HUES6 (cell line): ENCODE measurements around the gene RBPMS2.
A peak's percentile ranks its signal among the peaks of the same experiment; 100 is the strongest.
"Not testable (repeated sequence)": the region's sequence is repeated elsewhere in the genome, so short reads cannot be mapped to it uniquely, and the experiment has no call there.

Experiments used
- H3K27ac ChIP-seq: 2 replicates; pipeline ENCODE4 v1.7.0; 2013; ENCODE audit warnings: low read depth, mild to moderate bottlenecking, low read length, inconsistent platforms
- H3K27me3 ChIP-seq: 2 replicates; pipeline ENCODE4 v1.6.1; 2013; ENCODE audit warnings: low read length; ENCODE audit not compliant: control insufficient read depth, insufficient read depth
- H3K36me3 ChIP-seq: 2 replicates; pipeline ENCODE4 v1.6.1; 2013; ENCODE audit warnings: low read length; ENCODE audit not compliant: control insufficient read depth, insufficient read depth
- H3K4me1 ChIP-seq: 2 replicates; pipeline ENCODE4 v1.6.1; 2013; ENCODE audit warnings: low read length; ENCODE audit not compliant: control insufficient read depth, insufficient read depth
- H3K4me3 ChIP-seq: 2 replicates; pipeline ENCODE4 v1.5.1; 2013; ENCODE audit warnings: low read depth, low read length
- H3K9ac ChIP-seq: one replicate; pipeline ENCODE4 v1.6.1; 2013; ENCODE audit warnings: mild to moderate bottlenecking, low read length
- H3K9me3 ChIP-seq: 2 replicates; pipeline ENCODE4 v1.6.1; 2013; ENCODE audit warnings: low read depth, low read length; ENCODE audit not compliant: control insufficient read depth, insufficient read depth

Gene RBPMS2

DNA sequence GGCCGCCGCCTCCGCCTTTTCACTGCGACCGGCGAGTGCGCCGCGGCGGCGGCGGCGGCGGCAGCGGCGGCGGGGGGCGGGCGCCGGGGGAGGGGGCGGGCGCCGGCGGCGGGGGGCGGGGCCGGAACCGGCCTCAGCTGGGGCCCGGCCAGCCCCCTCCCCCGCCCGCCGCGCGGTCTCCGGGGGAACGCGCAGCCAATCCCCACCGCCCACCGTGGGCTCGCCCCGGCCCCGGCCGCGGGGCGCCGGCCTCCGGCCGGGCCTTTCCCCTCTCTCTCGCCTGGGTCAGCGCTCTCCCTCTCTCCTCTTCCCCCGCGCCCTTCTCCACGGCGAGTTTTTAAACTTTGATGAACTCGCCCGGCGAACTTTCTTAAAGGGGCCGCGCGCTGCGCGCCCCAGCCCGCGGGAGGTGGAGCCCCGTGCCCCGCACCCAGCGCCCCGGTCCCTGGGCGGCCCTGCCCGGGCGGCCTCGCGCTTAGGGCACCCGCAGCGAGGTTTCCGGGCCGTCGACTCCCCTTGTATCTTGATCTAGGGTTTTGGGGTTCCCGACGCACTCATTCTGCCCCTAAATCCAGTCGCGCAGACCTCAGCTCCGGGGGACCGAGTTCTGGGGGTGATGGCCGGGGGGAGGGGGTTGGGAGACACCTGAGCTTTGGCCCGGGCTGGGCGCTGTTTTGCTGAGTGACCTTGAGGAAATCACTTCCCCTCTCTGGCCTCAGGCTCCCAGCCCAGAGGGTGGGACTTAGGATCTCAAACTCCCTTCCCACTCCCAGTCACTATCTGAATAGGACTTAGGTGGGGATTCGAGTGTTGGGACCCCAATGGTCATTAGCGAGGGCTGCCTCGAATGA is at the start of gene RBPMS2:
RBPMS2 (minus strand) TSS at position 39 of the 851 bp plus-strand sequence. CDS start 270 bp downstream, outside the sequence.
- no peaks in the 10 kb centered on the region for H3K36me3 ChIP-seq
- H3K9ac ChIP-seq: peak within 1 kb of the TSS; percentile 86
- no peaks in the 10 kb centered on the region for H3K9me3 ChIP-seq
- no peaks in the 10 kb centered on the region for H3K27me3 ChIP-seq
- peak within 1 kb of the TSS; percentile 81 for H3K4me3 ChIP-seq
- H3K27ac ChIP-seq: peak within 1 kb of the TSS; percentile 92
- H3K4me1 ChIP-seq: peaks cover 43% of the 10 kb centered on the region

DNA sequence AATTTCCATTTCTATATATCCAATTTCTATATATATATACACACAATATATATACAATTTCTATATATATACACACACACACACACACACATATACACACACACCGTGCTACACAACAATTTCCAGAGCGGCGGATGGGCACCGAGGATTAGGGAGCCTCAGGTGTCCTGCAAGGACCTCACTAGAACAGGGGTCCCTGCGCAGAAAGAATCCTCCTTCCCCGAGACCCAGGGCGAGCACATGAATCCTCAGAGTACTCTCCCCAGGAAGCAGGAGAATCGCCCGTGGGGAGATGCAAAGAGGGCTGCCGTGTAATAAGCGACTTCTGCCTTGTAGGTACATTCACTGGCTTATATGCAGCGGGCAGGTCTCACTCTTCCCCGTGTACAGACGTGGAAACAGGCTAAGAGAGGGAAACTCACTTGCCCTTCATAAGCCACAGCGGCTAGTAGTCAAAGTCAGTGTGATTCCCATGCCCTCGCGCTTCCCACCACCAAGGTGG is 49.6 kb upstream of the RBPMS2 start:
- Histone ChIP-seq H3K27me3 (no peaks in the 10 kb centered on the region), H3K27ac (peak overlapping the region; percentile 50; the same call in 1 of the 2 replicates), H3K36me3 (peaks cover 39% of the 10 kb centered on the region)

DNA sequence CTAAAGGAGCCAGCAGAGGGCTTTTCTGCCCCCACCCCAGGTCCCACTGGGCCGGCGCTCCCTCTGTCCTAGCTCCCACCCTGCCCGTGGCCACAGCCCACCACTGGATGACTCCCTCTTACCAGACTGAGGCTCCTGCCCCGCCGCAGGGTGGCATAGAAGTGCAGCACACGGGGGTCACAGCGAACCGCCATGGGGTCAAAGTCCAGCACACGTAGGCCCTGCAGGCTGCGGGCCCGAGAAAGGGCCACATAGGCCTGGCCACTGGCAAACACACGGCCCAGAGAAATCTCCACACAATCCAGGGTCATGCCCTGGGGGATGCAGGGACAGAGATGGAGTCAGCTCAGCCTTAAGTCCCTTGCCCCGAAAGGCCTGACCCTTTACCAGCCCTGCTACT is 41.1 kb upstream of the RBPMS2 start:
- Histone ChIP-seq H3K27ac (no peak overlapping the region), H3K4me1 (peaks cover 23% of the 10 kb centered on the region), H3K27me3 (no peaks in the 10 kb centered on the region), H3K36me3 (peaks cover 57% of the 10 kb centered on the region), H3K4me3 (no peak overlapping the region), H3K9me3 (no peaks in the 10 kb centered on the region), H3K9ac (no peak overlapping the region)

More for the DNA sequence above, 49.6 kb upstream of the RBPMS2 start:
- peaks cover 14% of the 10 kb centered on the region for H3K4me1 ChIP-seq
- H3K9ac ChIP-seq: peak overlapping the region; percentile 87
- no peaks in the 10 kb centered on the region for H3K9me3 ChIP-seq
- H3K4me3 ChIP-seq: peak overlapping the region; percentile 91

DNA sequence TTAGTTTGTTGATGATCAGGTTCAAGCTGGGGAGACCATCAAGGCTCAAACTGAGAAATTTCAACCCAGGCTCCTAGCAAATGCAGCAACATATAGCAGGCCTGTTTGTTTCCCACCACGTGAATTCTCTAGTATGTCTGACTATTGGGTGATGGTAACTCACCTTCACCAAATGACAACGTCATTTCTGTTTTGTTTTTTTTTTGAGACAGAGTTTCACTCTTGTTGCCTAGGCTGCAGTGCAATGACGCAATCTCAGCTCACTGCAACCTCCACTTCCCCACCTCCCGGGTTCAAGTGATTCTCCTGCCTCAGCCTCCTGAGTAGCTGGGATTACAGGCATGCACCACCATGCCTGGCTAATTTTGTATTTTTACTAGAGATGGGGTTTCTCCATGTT is 39.6 kb upstream of the RBPMS2 start:
- H3K27me3 ChIP-seq, H3K9me3 ChIP-seq, H3K27ac ChIP-seq, H3K4me3 ChIP-seq, H3K9ac ChIP-seq: not testable (repeated sequence)
- Histone ChIP-seq H3K4me1 (peaks cover 37% of the 10 kb centered on the region), H3K36me3 (peaks cover 43% of the 10 kb centered on the region)

DNA sequence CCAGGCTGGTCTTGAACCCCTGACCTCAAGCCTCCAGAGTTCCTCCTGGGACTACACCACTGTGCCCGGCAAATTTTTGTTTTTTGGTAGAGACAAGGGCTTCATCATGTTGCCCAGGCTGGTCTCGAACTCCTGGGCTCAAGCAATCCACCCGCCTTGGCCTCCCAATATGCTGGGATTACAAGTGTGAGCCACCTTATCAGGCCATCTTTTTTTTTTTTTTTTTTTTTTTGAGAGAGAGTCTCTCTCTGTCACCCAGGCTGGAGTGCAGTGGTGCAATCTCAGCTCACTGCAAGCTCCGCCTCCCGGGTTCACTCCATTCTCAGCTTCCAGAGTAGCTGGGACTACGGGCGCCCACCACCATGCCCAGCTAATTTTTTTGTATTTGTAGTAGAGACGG is 38.9 kb upstream of the RBPMS2 start:
- not testable (repeated sequence) for H3K9me3 ChIP-seq, H3K27ac ChIP-seq, H3K9ac ChIP-seq, H3K4me3 ChIP-seq, H3K27me3 ChIP-seq
- Histone ChIP-seq H3K4me1 (peaks cover 43% of the 10 kb centered on the region), H3K36me3 (peaks cover 36% of the 10 kb centered on the region)

DNA sequence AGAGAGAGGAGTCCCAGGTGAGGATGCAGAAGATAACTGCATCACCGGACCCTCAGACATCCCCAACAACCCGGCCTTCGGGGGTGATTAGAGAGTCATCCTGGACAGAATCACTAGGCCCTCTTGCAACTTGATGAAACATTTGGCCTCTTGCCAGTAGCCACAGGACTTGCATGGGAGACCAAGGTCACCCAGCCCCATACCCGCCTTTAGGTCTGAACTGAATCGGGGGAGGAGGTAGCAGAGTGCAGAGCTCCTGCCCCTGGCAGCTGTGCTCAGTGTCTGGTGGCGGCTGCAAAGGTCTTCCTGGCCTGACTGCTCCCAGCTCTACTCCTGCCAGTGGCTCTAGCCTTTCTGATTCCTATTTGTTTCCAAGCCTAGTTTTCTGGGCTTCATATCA is 37.7 kb upstream of the RBPMS2 start:
- Histone ChIP-seq H3K9me3 (no peaks in the 10 kb centered on the region), H3K27ac (peak overlapping the region; percentile 96; the same call in 1 of the 2 replicates), H3K9ac (no peak overlapping the region), H3K27me3 (no peaks in the 10 kb centered on the region), H3K36me3 (peaks cover 24% of the 10 kb centered on the region), H3K4me3 (no peak overlapping the region), H3K4me1 (peaks cover 53% of the 10 kb centered on the region)

DNA sequence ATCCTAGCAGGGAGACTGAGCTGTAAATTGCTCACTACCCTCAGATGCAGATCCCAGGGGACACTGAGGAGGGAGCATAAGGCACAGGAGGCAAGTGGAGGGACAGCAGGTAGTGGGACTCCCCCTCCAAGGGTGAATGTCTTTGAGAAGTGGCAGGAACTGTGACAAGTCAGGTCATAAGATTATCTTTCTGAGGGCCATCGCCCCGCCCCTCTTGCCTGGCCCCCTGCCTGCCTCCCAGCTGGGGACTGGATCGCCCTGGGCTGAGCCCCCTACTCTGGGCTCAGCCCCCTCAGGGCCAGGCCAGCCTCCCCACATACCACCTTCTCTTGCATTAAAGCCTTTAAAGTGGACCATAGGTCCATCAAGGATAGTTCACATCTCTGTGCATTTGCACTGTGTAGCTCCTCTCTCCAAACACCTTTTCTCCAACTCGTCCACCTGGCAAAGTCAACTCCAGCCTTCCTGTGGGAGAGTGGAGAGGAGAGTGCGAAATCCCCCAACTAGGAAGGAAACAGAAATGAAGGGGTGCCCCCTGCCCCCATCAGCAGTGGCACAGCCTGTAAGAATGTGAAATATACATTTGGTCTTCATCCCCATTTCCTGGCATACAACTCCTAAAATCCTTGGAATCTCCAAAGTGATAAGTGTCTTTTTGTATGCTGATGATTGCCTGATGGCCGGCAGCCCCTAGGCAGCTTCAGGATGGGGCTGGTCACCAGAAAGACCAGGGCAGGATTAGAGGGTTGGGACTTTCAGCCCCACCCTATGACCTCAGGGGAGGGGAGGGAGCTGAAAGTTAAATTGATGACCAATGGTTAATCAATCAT is 35.3 kb upstream of the RBPMS2 start:
- peak overlapping the region; percentile 96 for H3K27ac ChIP-seq
- peak overlapping the region; percentile 55 for H3K4me3 ChIP-seq
- peaks cover 5% of the 10 kb centered on the region for H3K36me3 ChIP-seq
- no peaks in the 10 kb centered on the region for H3K27me3 ChIP-seq
- peak overlapping the region; percentile 90 for H3K9ac ChIP-seq
- H3K4me1 ChIP-seq: peaks cover 75% of the 10 kb centered on the region
- H3K9me3 ChIP-seq: no peaks in the 10 kb centered on the region

DNA sequence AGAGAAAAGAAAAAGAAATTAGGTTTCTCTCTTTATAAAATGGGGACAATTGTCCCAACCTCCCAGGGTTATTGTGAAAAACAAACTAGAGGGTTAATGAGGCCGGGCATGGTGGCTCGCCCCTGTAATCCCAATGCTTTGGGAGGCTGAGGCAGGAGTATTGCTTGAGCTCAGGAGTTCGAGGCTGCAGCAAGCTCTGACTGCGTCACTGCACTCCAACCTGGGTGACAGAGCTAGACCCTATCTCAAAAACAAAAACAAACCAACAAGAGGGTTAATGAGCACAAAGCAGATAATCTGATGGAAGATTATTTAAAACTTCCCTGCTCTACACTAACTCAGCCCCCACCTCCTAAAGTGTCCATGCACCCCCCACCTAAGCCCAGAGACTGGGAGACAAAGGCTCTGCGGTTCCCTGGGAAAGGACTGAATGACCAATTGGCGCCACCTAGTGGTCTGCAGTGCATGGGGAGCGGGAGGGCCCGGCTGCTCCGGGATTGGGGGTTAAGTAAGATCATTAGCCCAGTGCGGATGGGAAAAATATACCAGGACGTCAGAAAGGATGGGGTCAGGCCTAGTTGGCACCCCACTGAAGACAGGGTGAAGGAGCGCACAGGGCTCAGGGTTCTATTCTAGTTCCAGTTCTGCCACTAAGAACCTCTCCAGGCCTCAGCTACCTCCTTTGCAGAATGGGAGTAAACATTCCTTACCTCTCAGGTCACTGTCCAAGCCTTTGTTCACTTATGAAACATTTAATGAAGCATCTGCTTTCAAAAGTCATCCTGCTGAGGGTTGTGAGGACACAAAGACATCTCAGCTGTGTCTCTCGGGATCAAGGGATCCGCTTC is 34.5 kb upstream of the RBPMS2 start:
- Histone ChIP-seq H3K4me3 (peak overlapping the region; percentile 55), H3K4me1 (peaks cover 75% of the 10 kb centered on the region), H3K9me3 (no peaks in the 10 kb centered on the region), H3K36me3 (no peaks in the 10 kb centered on the region), H3K27me3 (no peaks in the 10 kb centered on the region), H3K27ac (peak overlapping the region; percentile 96), H3K9ac (peak overlapping the region; percentile 90)

DNA sequence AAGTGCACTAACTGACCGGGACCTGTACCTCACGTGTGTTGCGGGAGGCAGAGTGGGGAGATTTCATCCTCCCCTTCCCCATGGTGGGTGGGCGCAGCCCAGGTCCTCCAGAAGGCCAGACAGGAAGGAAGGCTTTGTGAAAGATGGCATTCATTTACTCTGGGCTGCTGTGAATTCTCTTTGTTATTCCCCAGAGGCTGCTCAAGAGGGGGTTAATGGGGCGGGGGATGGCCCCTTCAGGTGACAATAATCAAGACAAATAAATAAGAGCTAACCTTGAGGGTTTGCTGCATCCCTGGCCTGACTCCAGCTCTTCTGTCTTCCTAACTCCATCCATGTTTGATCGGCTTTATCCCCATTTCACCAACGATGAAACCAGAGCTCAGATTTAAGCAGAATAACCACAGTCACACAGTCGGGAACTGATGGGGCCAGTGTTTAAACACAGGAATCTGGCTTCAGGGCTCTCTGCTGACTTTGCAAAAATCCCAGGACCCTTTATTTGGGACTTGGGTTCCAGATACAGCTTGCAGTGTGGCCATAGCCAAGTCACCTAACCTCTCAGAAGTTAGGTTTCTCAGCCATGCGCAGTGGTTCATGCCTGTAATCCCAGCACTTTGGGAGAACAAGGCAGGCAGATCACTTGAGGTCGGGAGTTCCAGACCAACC is 33.5 kb upstream of the RBPMS2 start:
- Histone ChIP-seq H3K36me3 (no peaks in the 10 kb centered on the region), H3K9ac (peak overlapping the region; percentile 90), H3K9me3 (no peaks in the 10 kb centered on the region), H3K4me3 (peak overlapping the region; percentile 40), H3K27me3 (no peaks in the 10 kb centered on the region), H3K4me1 (peaks cover 75% of the 10 kb centered on the region), H3K27ac (peak overlapping the region; percentile 96)

DNA sequence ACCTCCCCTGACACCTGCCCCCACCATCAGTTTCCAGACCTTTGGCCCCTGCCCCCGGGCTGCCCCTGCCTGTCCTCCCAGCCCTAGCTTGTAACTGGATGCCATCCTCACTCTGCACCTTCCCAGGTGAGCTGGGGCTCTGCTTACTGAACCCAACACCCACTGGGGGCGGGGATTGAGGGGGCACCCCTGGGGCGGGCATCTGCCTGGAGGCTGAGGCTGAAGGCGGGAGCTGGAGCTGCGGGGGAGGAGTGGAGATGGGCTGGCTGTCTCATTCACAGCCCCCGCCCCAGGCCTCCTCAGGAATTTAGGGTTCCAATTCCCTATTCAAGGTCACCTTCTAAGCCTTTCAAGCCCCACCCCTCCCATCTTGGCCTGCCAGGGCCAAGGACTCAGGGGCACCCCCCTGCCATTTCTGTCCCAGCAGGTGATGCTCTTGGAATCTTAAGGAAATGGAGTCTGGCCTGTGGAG is 32.4 kb upstream of the RBPMS2 start:
- no peaks in the 10 kb centered on the region for H3K36me3 ChIP-seq
- H3K27ac ChIP-seq: peak overlapping the region; percentile 96
- peak overlapping the region; percentile 90 for H3K9ac ChIP-seq
- H3K4me3 ChIP-seq: peak overlapping the region; percentile 48
- H3K4me1 ChIP-seq: peaks cover 66% of the 10 kb centered on the region
- no peaks in the 10 kb centered on the region for H3K27me3 ChIP-seq
- H3K9me3 ChIP-seq: no peaks in the 10 kb centered on the region
